ENCODE results near the gene PMM2.

GRCh38 chr16:8855051-8855786 lies 57.6 kb downstream of the PMM2 start:
- no peak for TF ChIP-seq POLR2A (IDR thresholded peaks at IDR 0.05)
- TF ChIP-seq, protein P1, sequence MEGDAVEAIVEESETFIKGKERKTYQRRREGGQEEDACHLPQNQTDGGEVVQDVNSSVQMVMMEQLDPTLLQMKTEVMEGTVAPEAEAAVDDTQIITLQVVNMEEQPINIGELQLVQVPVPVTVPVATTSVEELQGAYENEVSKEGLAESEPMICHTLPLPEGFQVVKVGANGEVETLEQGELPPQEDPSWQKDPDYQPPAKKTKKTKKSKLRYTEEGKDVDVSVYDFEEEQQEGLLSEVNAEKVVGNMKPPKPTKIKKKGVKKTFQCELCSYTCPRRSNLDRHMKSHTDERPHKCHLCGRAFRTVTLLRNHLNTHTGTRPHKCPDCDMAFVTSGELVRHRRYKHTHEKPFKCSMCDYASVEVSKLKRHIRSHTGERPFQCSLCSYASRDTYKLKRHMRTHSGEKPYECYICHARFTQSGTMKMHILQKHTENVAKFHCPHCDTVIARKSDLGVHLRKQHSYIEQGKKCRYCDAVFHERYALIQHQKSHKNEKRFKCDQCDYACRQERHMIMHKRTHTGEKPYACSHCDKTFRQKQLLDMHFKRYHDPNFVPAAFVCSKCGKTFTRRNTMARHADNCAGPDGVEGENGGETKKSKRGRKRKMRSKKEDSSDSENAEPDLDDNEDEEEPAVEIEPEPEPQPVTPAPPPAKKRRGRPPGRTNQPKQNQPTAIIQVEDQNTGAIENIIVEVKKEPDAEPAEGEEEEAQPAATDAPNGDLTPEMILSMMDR (IDR thresholded peaks at IDR 0.05): peak; percentile 16 to 38 (median 28)
